H1 (cell line): ENCODE data around the gene MEF2C. TPM values are rescaled to one million over a fixed set of nuclear protein-coding genes. Genes with fewer than 3 reads are reported as not detected.

Source experiments
- CHD7 ChIP-seq: fragments of 300-600 bp; sonication (generic); IDR thresholded peaks from 2 replicates; pipeline ENCODE4 v1.7.1; 2012; ENCODE audit warnings: low read length, moderate library complexity, mild to moderate bottlenecking, inconsistent platforms; ENCODE audit not compliant: insufficient replicate concordance
- TCF12 ChIP-seq: IDR thresholded peaks from 2 replicates; pipeline ENCODE4 v1.6.1; 2011; ENCODE audit warnings: low read depth, mild to moderate bottlenecking, low read length
- polyA plus RNA-seq, 7 experiments: library from polyadenylated mRNA; depleted of rRNA in 3 of 7; stranded (reverse) in 5 of 7; unstranded in 2 of 7; fragments of >200 nt in 5 of 7; fragments of 200-250 nt in 2 of 7; gene quantifications; 1 replicate in 5 of 7; 2 replicates in 1 of 7; 4 replicates in 1 of 7; pipeline versions ENCODE4 v1.2.1 to v1.2.3, GENCODE V29; 2011 to 2013; ENCODE audit warnings: missing spikeins in 2 of 7, mixed read lengths in 2 of 7
- total RNA-seq: library from RNA; stranded (reverse); fragmentation: NEBNext Ultra II Directional; extraction: Animal tissue kit (Norgen Biotek cat#: 25700); gene quantifications from 2 replicates; pipeline ENCODE4 v1.2.1, GENCODE V29; 2021

MEF2C gene
- total and polyA plus RNA-seq, 2 of the 8 experiments (the other 6 are each of a cell fraction or from before 2014, with no cell fraction given): 0.59 to 0.99 TPM

- TF ChIP-seq CHD7 (no peak), TCF12 (no peak)
- TF ChIP-seq, all 59 proteins: peak for 0
Measured at GRCh38 chr5:88886252-88886651, 3.3 kb upstream of the MEF2C start (continued).
